ENCODE measurements around the gene IL2RA. TPM values are rescaled to one million over a fixed set of nuclear protein-coding genes. Genes with fewer than 3 reads are reported as not detected.
"Not testable (repeated sequence)": the region's sequence is repeated elsewhere in the genome, so short reads cannot be mapped to it uniquely, and the experiment has no call there.

Gene IL2RA
- total RNA-seq, 1 experiment from 2014 or later, result not detected

GRCh38 chr10:6005856-6006395, 56.2 kb downstream of the IL2RA start:
- no peaks in the 10 kb centered on the region for H4K20me1 ChIP-seq (ENCODE audit: control insufficient read depth, insufficient read depth, insufficient read length)
- H3K79me2 ChIP-seq (ENCODE audit: insufficient read depth, low read length), result no peaks in the 10 kb centered on the region
- no peak overlapping the region for H3K14ac ChIP-seq (ENCODE audit: insufficient read depth, low read length)
- no peak overlapping the region for H4K5ac ChIP-seq (ENCODE audit: insufficient read length, low read depth, low read length)
- H2BK15ac ChIP-seq (ENCODE audit: low read depth, low read length), result no peak overlapping the region
- no peak overlapping the region for H2BK12ac ChIP-seq (ENCODE audit: insufficient read length, low read depth, low read length)
- H2BK120ac ChIP-seq (ENCODE audit: low read depth, low read length, poor library complexity, severe bottlenecking), result no peak overlapping the region
- no peak for TF ChIP-seq CTCF (conservative IDR thresholded peaks at IDR 0.05)
- H3K23me2 ChIP-seq (ENCODE audit: insufficient read length, low read depth, low read length, poor library complexity, severe bottlenecking), result no peaks in the 10 kb centered on the region
- no peak overlapping the region; the same call in 1 of the 2 replicates for H3K4ac ChIP-seq (ENCODE audit: low read depth, low read length)
- no peak overlapping the region for H4K8ac ChIP-seq (replicated peaks; ENCODE audit: insufficient read length, low read depth, low read length)
- no peak overlapping the region for H2AFZ ChIP-seq (ENCODE audit: low read length)
- Mint-ChIP-seq H3K4me3 (no peak overlapping the region), H3K27ac (no peak overlapping the region), H3K9me3 (peaks cover 6 to 13% of the 10 kb centered on the region in 2 experiments), H3K27me3 (ENCODE audit: low read depth) (peaks cover 5% of the 10 kb centered on the region), H3K4me1 (peaks cover 13 to 18% of the 10 kb centered on the region in 2 experiments), H3K36me3 (ENCODE audit: insufficient read depth in 1 of 3, low read depth in 3 of 3) (peaks cover 0 to 4% (median 2%) of the 10 kb centered on the region in 3 experiments; a peak in 2 of 7 replicates)
- H3K27me3 ChIP-seq (ENCODE audit: insufficient read depth, low read length), result no peaks in the 10 kb centered on the region
- WGBS (ENCODE audit: extremely low coverage, insufficient read length, low lambda C conversion rate), result no CpG with 5 or more reads among the region's 8 CpGs
- H3T11ph ChIP-seq (ENCODE audit: low read length), result no peak overlapping the region
- no peak overlapping the region for H3K56ac ChIP-seq (ENCODE audit: insufficient read length, low read depth, low read length)
- H3K4me2 ChIP-seq (ENCODE audit: insufficient read depth, insufficient read length, low read length), result no peak overlapping the region
- no peak overlapping the region for H2AK5ac ChIP-seq (ENCODE audit: insufficient read length, low read length)
- H3K9me3 ChIP-seq (ENCODE audit: control insufficient read depth, low read depth, low read length), result no peaks in the 10 kb centered on the region
- no peak overlapping the region for H2BK20ac ChIP-seq (ENCODE audit: low read depth, low read length, poor library complexity, severe bottlenecking)
- H3K9ac ChIP-seq (ENCODE audit: extremely low read depth, insufficient read length, low read length), result no peak overlapping the region
- H3K27ac ChIP-seq (ENCODE audit: insufficient read length, low read depth, low read length), result no peak overlapping the region
- no peak overlapping the region for H4K91ac ChIP-seq (ENCODE audit: insufficient read length, low read depth, low read length)
- no peaks in the 10 kb centered on the region for H3K79me1 ChIP-seq (ENCODE audit: insufficient read depth, low read depth, low read length, poor library complexity, severe bottlenecking)
- no peak overlapping the region for H2BK5ac ChIP-seq (ENCODE audit: insufficient read length, low read length)
- no peak overlapping the region for H3K23ac ChIP-seq (ENCODE audit: insufficient read length, low read depth, low read length)
- no peaks in the 10 kb centered on the region; the same call in 1 of the 2 replicates for H3K4me1 ChIP-seq (ENCODE audit: insufficient read depth, low read length)
- H3K18ac ChIP-seq (ENCODE audit: insufficient read length, low read depth, low read length), result no peak overlapping the region
- no peak for DNase-seq

GRCh38 chr10:6005161-6005804, 56.9 kb downstream of the IL2RA start:
- H3K9me3 ChIP-seq (ENCODE audit: control insufficient read depth, low read depth, low read length); H3K79me1 ChIP-seq (ENCODE audit: insufficient read depth, low read depth, low read length, poor library complexity, severe bottlenecking); H3K4me2 ChIP-seq (ENCODE audit: insufficient read depth, insufficient read length, low read length); H4K5ac ChIP-seq (ENCODE audit: insufficient read length, low read depth, low read length); H3K36me3 Mint-ChIP-seq (ENCODE audit: insufficient read depth in 1 of 3, low read depth in 3 of 3); H4K20me1 ChIP-seq (ENCODE audit: control insufficient read depth, insufficient read depth, insufficient read length); H3K18ac ChIP-seq (ENCODE audit: insufficient read length, low read depth, low read length); H2BK12ac ChIP-seq (ENCODE audit: insufficient read length, low read depth, low read length); H3K79me2 ChIP-seq (ENCODE audit: insufficient read depth, low read length); H3K9ac ChIP-seq (ENCODE audit: extremely low read depth, insufficient read length, low read length); H3K27ac ChIP-seq (ENCODE audit: insufficient read length, low read depth, low read length); H3K4ac ChIP-seq (ENCODE audit: low read depth, low read length); H3K14ac ChIP-seq (ENCODE audit: insufficient read depth, low read length); H3K27me3 ChIP-seq (ENCODE audit: insufficient read depth, low read length); H3T11ph ChIP-seq (ENCODE audit: low read length); H2BK15ac ChIP-seq (ENCODE audit: low read depth, low read length); DNase-seq; H3K23me2 ChIP-seq (ENCODE audit: insufficient read length, low read depth, low read length, poor library complexity, severe bottlenecking); H2BK20ac ChIP-seq (ENCODE audit: low read depth, low read length, poor library complexity, severe bottlenecking); H3K56ac ChIP-seq (ENCODE audit: insufficient read length, low read depth, low read length); H2BK120ac ChIP-seq (ENCODE audit: low read depth, low read length, poor library complexity, severe bottlenecking); H3K4me3 Mint-ChIP-seq; H4K91ac ChIP-seq (ENCODE audit: insufficient read length, low read depth, low read length); H2AK5ac ChIP-seq (ENCODE audit: insufficient read length, low read length); H3K4me1 ChIP-seq (ENCODE audit: insufficient read depth, low read length); H4K8ac ChIP-seq (replicated peaks; ENCODE audit: insufficient read length, low read depth, low read length); H3K27me3 Mint-ChIP-seq (ENCODE audit: low read depth); H2BK5ac ChIP-seq (ENCODE audit: insufficient read length, low read length); H3K23ac ChIP-seq (ENCODE audit: insufficient read length, low read depth, low read length); H2AFZ ChIP-seq (ENCODE audit: low read length): not testable (repeated sequence)
- no CpG with 5 or more reads among the region's 6 CpGs for WGBS (ENCODE audit: extremely low coverage, insufficient read length, low lambda C conversion rate)
- Mint-ChIP-seq H3K4me1 (peaks cover 13 to 20% of the 10 kb centered on the region in 2 experiments), H3K27ac (peak overlapping the region in 1 of 3 experiments; percentile 75; a peak in 1 of 7 replicates), H3K9me3 (peaks cover 6 to 13% of the 10 kb centered on the region in 2 experiments)

Measured in H9 (cell line).